ACC112 (cell line): ENCODE data around the gene SERPINE1.

Source experiments
- H2AFZ ChIP-seq: fragments of 200-600 bp; sonication (generic); one replicate; pipeline ENCODE4 v1.6.0; 2017; ENCODE audit warnings: antibody characterized with exemption, low read length; ENCODE audit not compliant: unreplicated experiment
- H3K27ac ChIP-seq: fragments of 200-600 bp; sonication (generic); 2 replicates; pipeline ENCODE4 v1.5.1; 2014; ENCODE audit warnings: low read depth, mild to moderate bottlenecking, antibody characterized with exemption, low read length, moderate library complexity
- H3K27me3 ChIP-seq: fragments of 200-600 bp; sonication (generic); 2 replicates; pipeline ENCODE4 v1.6.1; 2014; ENCODE audit warnings: mild to moderate bottlenecking, antibody characterized with exemption, low read length, moderate library complexity, mixed read lengths; ENCODE audit not compliant: insufficient read depth
- H3K36me3 ChIP-seq: fragments of 200-600 bp; sonication (generic); 2 replicates; pipeline ENCODE4 v1.6.1; 2016; ENCODE audit warnings: mild to moderate bottlenecking, antibody characterized with exemption, low read length, moderate library complexity, mixed read lengths; ENCODE audit not compliant: insufficient read depth
- H3K4me1 ChIP-seq: fragments of 200-600 bp; sonication (generic); one replicate; pipeline ENCODE4 v1.6.1; 2016; ENCODE audit warnings: low read length, mixed read lengths; ENCODE audit not compliant: insufficient read depth, unreplicated experiment, control insufficient read depth
- H3K4me3 ChIP-seq: fragments of 200-600 bp; sonication (generic); 2 replicates; pipeline ENCODE4 v1.5.1; 2014; ENCODE audit warnings: mild to moderate bottlenecking, low read depth, low read length
- H3K79me2 ChIP-seq: fragments of 200-600 bp; sonication (generic); one replicate; pipeline ENCODE4 v1.6.0; 2016; ENCODE audit warnings: low read length; ENCODE audit not compliant: control insufficient read depth, unreplicated experiment, insufficient read depth

SERPINE1 gene

DNA sequence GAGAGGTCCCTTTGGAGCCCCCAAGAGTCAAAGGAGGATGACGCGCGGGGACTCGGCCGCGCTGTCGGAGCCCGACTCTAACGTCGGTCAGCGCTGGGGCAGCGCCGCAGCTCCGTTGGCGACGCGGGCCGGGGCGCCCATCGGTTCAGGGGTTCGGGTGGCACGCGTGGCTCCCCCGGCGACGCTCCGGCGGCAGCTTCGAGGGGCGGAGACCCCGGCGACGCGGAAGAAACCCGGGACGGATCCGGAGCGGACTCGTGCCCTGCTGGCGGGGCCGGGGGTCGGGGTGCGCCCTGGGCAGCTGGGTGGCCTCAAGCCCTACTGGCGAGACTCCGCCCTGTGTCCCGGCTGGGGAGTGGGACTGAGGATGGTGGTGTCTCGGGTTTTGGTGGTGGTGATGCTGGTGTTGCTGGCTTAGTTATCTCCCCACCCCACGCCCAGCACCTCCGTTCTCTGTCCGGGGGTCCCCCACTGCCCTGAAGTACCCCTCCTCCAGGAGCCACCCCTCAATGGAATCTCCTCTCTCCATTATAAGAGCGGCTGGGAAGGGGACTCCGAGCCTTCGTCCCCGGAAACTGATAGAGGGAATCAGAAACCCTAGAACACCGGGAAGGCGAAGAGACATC, 53.3 kb downstream of the SERPINE1 start, which contains the start of gene NAT16:
Gene NAT16, minus strand, starts transcription at position 164 of the 626 bp plus-strand sequence. CDS start 5,486 bp downstream, outside the sequence.
- H2AFZ ChIP-seq = no peak within 1 kb of the TSS
- H3K27ac ChIP-seq = no peak within 1 kb of the TSS
- no peaks in the 10 kb centered on the region for H3K79me2 ChIP-seq
- peaks cover 54% of the 10 kb centered on the region for H3K27me3 ChIP-seq
- H3K4me3 ChIP-seq = peak within 1 kb of the TSS; percentile 52
- H3K36me3 ChIP-seq = no peaks in the 10 kb centered on the region
- H3K4me1 ChIP-seq = peaks cover 6% of the 10 kb centered on the region

DNA sequence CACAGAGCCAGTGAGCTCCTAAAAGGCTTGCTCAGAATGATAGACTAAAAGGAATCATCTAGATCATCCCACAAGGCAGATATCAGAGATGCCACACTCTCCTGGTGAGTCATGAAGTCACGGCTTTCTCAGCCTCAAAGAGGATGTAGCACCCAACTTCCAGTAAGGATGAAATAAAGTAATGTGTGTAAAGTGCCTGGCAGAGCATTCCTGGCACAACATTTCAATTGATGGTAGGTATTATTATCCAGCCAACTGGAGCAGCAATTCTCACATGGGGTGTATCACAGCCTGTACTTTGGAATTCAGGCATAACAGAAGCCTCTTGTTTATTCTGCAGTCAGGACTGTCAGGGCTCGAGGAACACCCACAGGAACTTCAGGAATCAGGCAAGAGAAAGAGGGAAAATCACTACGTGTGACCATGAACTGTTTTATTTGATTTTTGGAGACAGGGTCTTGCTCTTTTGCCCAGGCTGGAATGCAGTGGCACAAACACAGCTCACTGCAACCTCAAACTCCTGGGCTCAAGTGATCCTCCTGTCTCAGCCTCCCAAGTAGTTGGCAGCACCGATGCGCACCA, 58.4 kb downstream of the SERPINE1 start:
- peaks cover 6% of the 10 kb centered on the region for H3K4me1 ChIP-seq
- no peak overlapping the region for H3K27ac ChIP-seq
- H3K36me3 ChIP-seq = no peaks in the 10 kb centered on the region
- no peaks in the 10 kb centered on the region for H3K79me2 ChIP-seq
- no peak overlapping the region for H3K4me3 ChIP-seq
- H3K27me3 ChIP-seq = peaks cover 11% of the 10 kb centered on the region
- H2AFZ ChIP-seq = no peak overlapping the region

DNA sequence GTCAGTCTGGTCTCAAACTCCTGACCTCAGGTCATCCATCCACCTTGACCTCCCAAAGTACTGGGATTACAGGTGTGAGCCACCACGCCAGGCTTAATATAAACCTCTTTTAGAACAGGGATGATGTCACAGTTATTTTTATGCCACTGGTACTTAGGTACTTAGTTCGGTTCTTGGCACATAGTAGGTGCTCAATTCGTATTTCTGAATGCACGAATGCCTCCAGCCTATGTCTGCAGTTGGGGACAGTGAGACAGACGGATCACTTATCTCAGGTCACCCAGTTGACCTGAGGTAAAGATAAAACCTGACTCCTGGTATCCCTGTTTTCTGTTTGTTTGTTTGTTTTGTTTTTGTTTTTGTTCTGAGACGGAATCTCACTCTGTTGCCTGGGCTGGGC, 59.3 kb downstream of the SERPINE1 start:
- Histone ChIP-seq H3K79me2 (no peaks in the 10 kb centered on the region), H3K27me3 (peaks cover 4% of the 10 kb centered on the region; the same call in 1 of the 2 replicates), H3K4me1 (peaks cover 6% of the 10 kb centered on the region), H2AFZ (no peak overlapping the region), H3K27ac (no peak overlapping the region), H3K4me3 (no peak overlapping the region), H3K36me3 (no peaks in the 10 kb centered on the region)

DNA sequence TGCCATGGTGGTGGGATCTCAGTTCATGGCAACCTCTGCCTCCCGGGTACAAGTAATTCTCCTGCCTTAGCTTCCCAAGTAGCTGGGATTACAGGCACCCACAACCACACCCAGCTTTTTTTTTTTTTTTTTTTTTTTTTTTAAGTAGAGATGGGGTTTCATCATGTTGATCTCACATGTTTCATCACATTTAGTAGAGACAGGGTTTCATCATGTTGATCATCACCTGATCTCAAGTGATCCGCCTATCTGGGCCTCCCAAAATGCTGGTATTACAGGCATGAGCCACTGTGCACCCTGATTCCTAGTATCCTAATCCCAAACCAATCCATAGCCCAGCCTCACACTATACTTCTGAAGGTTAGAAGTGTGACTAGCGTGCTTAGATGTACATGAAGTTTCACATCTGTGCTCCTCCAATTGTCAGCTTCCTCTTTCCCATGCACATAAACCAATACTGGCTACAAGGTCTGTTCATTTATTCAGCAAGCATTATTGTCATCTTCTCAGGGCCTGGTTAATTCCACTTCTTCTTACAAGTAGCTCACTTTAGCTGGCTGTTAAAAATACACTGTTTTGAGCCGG, 60.0 kb downstream of the SERPINE1 start:
- no peak overlapping the region for H3K27ac ChIP-seq
- H3K4me1 ChIP-seq = peaks cover 6% of the 10 kb centered on the region
- no peaks in the 10 kb centered on the region for H3K79me2 ChIP-seq
- no peak overlapping the region for H3K4me3 ChIP-seq
- H3K36me3 ChIP-seq = no peaks in the 10 kb centered on the region
- no peak overlapping the region for H2AFZ ChIP-seq
- H3K27me3 ChIP-seq = peaks cover 3% of the 10 kb centered on the region; the same call in 1 of the 2 replicates
